Gastrocnemius medialis (tissue), 4 donors: Measurements from ENCODE around the gene SUSD4. TPM values are rescaled to one million over a fixed set of nuclear protein-coding genes. Genes with fewer than 3 reads are reported as not detected.

ENCODE experiments used
- ATAC-seq, 2 donors: fragments of 150-250 bp; one replicate each; pipeline ENCODE4 v1.9.1; 2016
- DNase-seq, 2 donors: peaks; one replicate each; pipeline ENCODE4 v3.0.0-alpha.2; 2019
- H3K27ac ChIP-seq, 4 donors: fragments of 200-600 bp; sonication (generic); 1 replicate in 1 of 4; 2 replicates in 3 of 4; pipeline ENCODE4 v1.5.1; 2016 to 2018; ENCODE audit warnings: mild to moderate bottlenecking in 2 of 4, moderate library complexity in 1 of 4
- H3K27me3 ChIP-seq, 3 donors: fragments of 200-600 bp; sonication (generic) in 2 of 3; 1 replicate in 1 of 3; 2 replicates in 2 of 3; pipeline versions ENCODE4 v1.5.1 to v1.6.0; 2016 to 2019; ENCODE audit warnings: mild to moderate bottlenecking in 1 of 3, moderate library complexity in 1 of 3
- H3K36me3 ChIP-seq, 2 donors: fragments of 200-600 bp; sonication (generic) in 1 of 2; one replicate each; pipeline ENCODE4 v1.5.1; 2017 to 2018
- H3K4me1 ChIP-seq, 2 donors: fragments of 200-600 bp; sonication (generic) in 1 of 2; one replicate each; pipeline ENCODE4 v1.5.1; 2016 to 2017; ENCODE audit warnings: mild to moderate bottlenecking in 2 of 2
- H3K4me3 ChIP-seq, 4 donors: fragments of 200-600 bp; sonication (generic) in 3 of 4; 1 replicate in 1 of 4; 2 replicates in 3 of 4; pipeline ENCODE4 v1.5.1; 2016 to 2019; ENCODE audit warnings: mild to moderate bottlenecking in 2 of 4
- H3K9me3 ChIP-seq, 3 donors: fragments of 200-600 bp; sonication (generic) in 2 of 3; 1 replicate in 1 of 3; 2 replicates in 2 of 3; pipeline ENCODE4 v1.5.1; 2016 to 2019
- POLR2A ChIP-seq, 2 donors: fragments of 450-650 bp; IDR thresholded peaks; one replicate each; pipeline ENCODE4 v1.6.1; 2017; ENCODE audit warnings: antibody characterized with exemption in 2 of 2, mild to moderate bottlenecking in 2 of 2, moderate library complexity in 2 of 2
- in situ Hi-C, 4 donors: fragments of 200-750 bp; cut with MboI; loops; one replicate each; pipeline versions ENCODE4 v1.15.0 to v1.8.0; 2017; ENCODE audit warnings: low sequenced_read_pairs in 4 of 4
- intact Hi-C: fragments of 100-400 bp; cut with DNase I; formaldehyde crosslinking; loops from one replicate; pipeline ENCODE4 v1.15.1; 2023; ENCODE audit warnings: low total_unique reads
- total RNA-seq, 4 donors: library from RNA; depleted of rRNA; stranded (reverse); fragments of >200 nt; gene quantifications; one replicate each; pipeline versions ENCODE4 v1.1.0 to v1.2.3, GENCODE V29; 2016
- TF ChIP-seq, protein P1 (sequence below), 5 experiments: fragments of 450-650 bp in 3 of 5; fragments of 200-600 bp in 2 of 5; sonication (generic) in 2 of 5; IDR thresholded peaks in 4 of 5; conservative IDR thresholded peaks in 1 of 5; 1 replicate in 4 of 5; 2 replicates in 1 of 5; pipeline ENCODE4 v1.5.1; 2016 to 2019; ENCODE audit warnings: antibody characterized with exemption in 5 of 5, mild to moderate bottlenecking in 3 of 5, moderate library complexity in 3 of 5

Gene SUSD4
- total RNA-seq, 4 donors from 2014 or later: 1.2 to 4.0 (median 3.3) TPM; not detected in 1

DNA sequence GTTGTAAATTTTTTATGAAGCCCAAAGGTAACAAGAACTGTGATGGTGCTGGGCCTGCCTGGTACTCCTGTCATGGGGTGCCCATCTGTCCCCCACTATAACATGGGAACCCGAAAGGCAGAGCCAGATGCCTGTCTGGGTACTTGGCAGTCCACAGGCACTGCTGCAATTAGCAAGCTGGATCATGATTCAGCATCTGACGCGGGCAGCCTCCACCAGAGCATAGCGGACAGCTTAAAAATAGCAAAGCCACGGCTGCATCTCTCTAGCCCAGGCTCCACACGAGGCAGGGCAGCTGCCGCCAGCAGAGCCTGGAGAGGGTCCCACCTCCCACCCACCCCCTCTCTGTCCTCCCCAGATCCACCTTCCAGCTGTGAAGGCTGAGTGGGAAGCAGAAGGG is 22.9 kb downstream of the SUSD4 start:
- DNase-seq (peak; percentile 77), ATAC-seq (peak; percentile 73 to 90)
- intact Hi-C loops (no loop called here), in situ Hi-C loops (no loop called here)
- Histone ChIP-seq H3K4me3 (no peak overlapping the region), H3K27me3 (no peaks in the 10 kb centered on the region), H3K9me3 (no peaks in the 10 kb centered on the region), H3K36me3 (no peaks in the 10 kb centered on the region), H3K4me1 (peaks cover 0 to 40% of the 10 kb centered on the region in 2 donors), H3K27ac (peak overlapping the region in 3 of 4 donors; percentile 62 to 77 (median 72))
- TF ChIP-seq POLR2A (IDR thresholded peaks at IDR 0.05): no peak
- TF ChIP-seq, protein P1, sequence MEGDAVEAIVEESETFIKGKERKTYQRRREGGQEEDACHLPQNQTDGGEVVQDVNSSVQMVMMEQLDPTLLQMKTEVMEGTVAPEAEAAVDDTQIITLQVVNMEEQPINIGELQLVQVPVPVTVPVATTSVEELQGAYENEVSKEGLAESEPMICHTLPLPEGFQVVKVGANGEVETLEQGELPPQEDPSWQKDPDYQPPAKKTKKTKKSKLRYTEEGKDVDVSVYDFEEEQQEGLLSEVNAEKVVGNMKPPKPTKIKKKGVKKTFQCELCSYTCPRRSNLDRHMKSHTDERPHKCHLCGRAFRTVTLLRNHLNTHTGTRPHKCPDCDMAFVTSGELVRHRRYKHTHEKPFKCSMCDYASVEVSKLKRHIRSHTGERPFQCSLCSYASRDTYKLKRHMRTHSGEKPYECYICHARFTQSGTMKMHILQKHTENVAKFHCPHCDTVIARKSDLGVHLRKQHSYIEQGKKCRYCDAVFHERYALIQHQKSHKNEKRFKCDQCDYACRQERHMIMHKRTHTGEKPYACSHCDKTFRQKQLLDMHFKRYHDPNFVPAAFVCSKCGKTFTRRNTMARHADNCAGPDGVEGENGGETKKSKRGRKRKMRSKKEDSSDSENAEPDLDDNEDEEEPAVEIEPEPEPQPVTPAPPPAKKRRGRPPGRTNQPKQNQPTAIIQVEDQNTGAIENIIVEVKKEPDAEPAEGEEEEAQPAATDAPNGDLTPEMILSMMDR (IDR thresholded peaks at IDR 0.05 in 4 of 5, conservative IDR thresholded peaks at IDR 0.05 in 1 of 5): no peak

DNA sequence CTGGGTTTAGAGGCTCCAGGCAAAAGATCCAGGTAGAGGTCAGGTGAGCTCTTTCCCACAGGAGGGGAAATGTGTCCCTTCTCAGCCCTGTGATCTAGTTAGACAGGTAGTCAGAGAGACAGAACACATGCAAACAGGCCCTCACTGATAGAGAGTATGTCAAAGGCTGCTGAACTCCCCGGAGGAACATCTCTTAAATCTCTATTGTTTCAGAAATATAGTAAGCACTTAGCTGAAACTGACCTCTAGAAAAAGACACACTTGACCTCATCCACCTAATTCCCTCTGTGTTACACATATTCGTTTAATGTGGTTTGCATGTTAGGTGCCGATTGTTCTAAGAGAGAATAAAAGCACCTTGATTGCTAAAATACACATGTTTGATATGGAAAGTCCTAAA is 23.3 kb downstream of the SUSD4 start:
- intact Hi-C loops: no loop called here
- in situ Hi-C loops: no loop called here

DNA sequence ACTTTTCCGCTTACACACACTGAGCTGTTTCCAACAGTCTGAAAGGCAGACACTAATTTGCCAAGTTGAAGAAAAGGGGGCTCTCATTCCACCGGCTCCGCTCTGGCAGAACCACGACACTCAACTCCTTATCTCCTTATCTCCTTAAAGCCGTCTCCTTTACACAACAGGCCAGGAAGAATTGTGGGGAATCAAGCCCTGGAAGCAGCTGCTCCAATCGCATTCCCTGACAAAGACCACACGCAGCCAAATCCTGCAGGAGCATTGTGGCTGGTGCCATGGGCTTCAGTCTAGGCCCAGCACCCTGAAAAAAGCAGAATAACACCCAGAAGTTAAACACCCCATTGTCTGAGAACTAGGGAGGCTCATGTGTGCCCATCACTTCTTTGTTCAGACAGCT is 24.1 kb downstream of the SUSD4 start:
- Histone ChIP-seq H3K27me3 (no peaks in the 10 kb centered on the region), H3K9me3 (no peaks in the 10 kb centered on the region), H3K4me1 (peaks cover 0 to 40% of the 10 kb centered on the region in 2 donors), H3K36me3 (no peaks in the 10 kb centered on the region), H3K4me3 (no peak overlapping the region), H3K27ac (peak overlapping the region in 2 of 4 donors; percentile 72 to 77)
- intact Hi-C loops: no loop called here
- ATAC-seq: no peak
- in situ Hi-C loops: no loop called here
- TF ChIP-seq, protein P1 (IDR thresholded peaks at IDR 0.05 in 4 of 5, conservative IDR thresholded peaks at IDR 0.05 in 1 of 5): no peak
- TF ChIP-seq POLR2A (IDR thresholded peaks at IDR 0.05): no peak
- DNase-seq: no peak

More for the DNA sequence above, 23.3 kb downstream of the SUSD4 start:
- H3K9me3 ChIP-seq: no peaks in the 10 kb centered on the region
- ATAC-seq: peak in 1 of 2 donors; percentile 31
- DNase-seq: no peak
- H3K4me3 ChIP-seq: no peak overlapping the region
- TF ChIP-seq, protein P1 (IDR thresholded peaks at IDR 0.05 in 4 of 5, conservative IDR thresholded peaks at IDR 0.05 in 1 of 5): no peak
- TF ChIP-seq POLR2A (IDR thresholded peaks at IDR 0.05): no peak
- no peaks in the 10 kb centered on the region for H3K27me3 ChIP-seq
- H3K27ac ChIP-seq: peak overlapping the region in 3 of 4 donors; percentile 62 to 77 (median 72)
- H3K36me3 ChIP-seq: no peaks in the 10 kb centered on the region
- peaks cover 0 to 40% of the 10 kb centered on the region in 2 donors for H3K4me1 ChIP-seq

DNA sequence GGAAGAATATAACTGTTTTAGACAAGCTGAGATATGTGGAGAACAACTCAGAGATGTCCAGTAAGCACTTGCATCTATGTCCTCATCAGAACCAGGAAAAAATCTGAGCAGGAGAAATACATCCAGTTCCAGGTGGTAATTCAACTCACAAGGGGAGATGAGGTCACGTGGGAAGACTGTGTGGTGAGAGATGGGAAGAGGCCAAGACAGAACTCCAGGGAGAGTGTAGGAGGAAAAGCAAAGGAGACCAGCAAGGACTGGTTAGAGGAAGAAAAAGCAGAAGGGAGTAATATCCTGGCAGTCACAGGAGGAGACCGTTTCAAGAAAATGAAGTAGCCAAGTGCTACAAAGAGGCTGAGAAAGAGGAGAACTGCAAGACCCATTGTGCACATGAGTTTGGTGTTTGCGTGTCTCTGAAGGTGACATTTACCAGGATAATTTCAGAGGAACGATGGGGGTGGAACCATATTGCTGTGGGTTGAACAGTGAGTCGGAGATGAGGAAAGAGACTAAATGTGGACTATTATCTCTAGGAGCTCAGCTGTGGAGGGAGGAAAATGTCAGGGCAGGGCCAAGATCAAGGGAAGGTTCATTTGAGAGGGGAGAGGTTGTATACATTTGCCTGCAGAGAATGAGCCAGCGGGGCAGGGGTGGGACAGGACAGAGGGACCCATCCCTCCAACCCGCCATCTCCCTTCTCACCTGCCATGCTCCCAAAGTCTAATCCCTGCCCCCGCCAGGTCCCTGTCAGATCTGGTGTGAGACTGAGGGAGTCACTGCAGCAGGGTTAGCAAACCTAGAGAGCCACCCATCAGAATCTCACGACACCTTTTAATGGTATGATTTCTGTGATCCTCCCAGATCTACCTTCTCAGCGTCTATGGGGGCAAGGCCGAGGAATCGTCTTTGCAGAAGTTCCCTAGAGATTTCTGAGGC is 24.9 kb downstream of the SUSD4 start:
- ATAC-seq (no peak), DNase-seq (no peak)
- Histone ChIP-seq H3K36me3 (no peaks in the 10 kb centered on the region), H3K4me3 (no peak overlapping the region), H3K27me3 (no peaks in the 10 kb centered on the region), H3K27ac (peak overlapping the region in 2 of 4 donors; percentile 53 to 77), H3K4me1 (peaks cover 0 to 36% of the 10 kb centered on the region in 2 donors), H3K9me3 (no peaks in the 10 kb centered on the region)
- intact Hi-C loops: no loop called here
- no peak for TF ChIP-seq POLR2A (IDR thresholded peaks at IDR 0.05)
- TF ChIP-seq, protein P1 (IDR thresholded peaks at IDR 0.05 in 4 of 5, conservative IDR thresholded peaks at IDR 0.05 in 1 of 5): no peak
- in situ Hi-C loops: no loop called here
